ENCODE data around the gene LRPAP1. TPM values are rescaled to one million over a fixed set of nuclear protein-coding genes. Genes with fewer than 3 reads are reported as not detected.

The LRPAP1 gene
- total RNA-seq, 1 donor from 2014 or later = 195 TPM

- Histone ChIP-seq H3K9me3 (no peaks in the 10 kb centered on the region), H3K36me3 (peaks cover 82% of the 10 kb centered on the region), H3K27ac (no peak overlapping the region), H3K4me3 (no peak overlapping the region), H3K27me3 (no peaks in the 10 kb centered on the region), H3K4me1 (no peaks in the 10 kb centered on the region)
- no peak for TF ChIP-seq CTCF (IDR thresholded peaks at IDR 0.05)
- intact Hi-C loops (cut with DNase I) = no loop called here
- ATAC-seq = no peak
- DNase-seq = peak; percentile 58
Observed at GRCh38 chr4:3521621-3522325, 10.4 kb downstream of the LRPAP1 start.

GRCh38 chr4:3520796-3521600, 11.2 kb downstream of the LRPAP1 start:
- DNase-seq = no peak
- Histone ChIP-seq H3K36me3 (peaks cover 87% of the 10 kb centered on the region), H3K4me1 (no peaks in the 10 kb centered on the region), H3K27ac (no peak overlapping the region), H3K27me3 (no peaks in the 10 kb centered on the region), H3K4me3 (no peak overlapping the region), H3K9me3 (no peaks in the 10 kb centered on the region)
- intact Hi-C loops (cut with DNase I) = no loop called here
- no peak for ATAC-seq
- no peak for TF ChIP-seq CTCF (IDR thresholded peaks at IDR 0.05)

GRCh38 chr4:3520276-3520675, 11.9 kb downstream of the LRPAP1 start:
- Histone ChIP-seq H3K27me3 (no peaks in the 10 kb centered on the region), H3K4me3 (no peak overlapping the region), H3K4me1 (no peaks in the 10 kb centered on the region), H3K36me3 (peaks cover 93% of the 10 kb centered on the region), H3K27ac (no peak overlapping the region), H3K9me3 (no peaks in the 10 kb centered on the region)
- DNase-seq (no peak), ATAC-seq (no peak)
- TF ChIP-seq CTCF (IDR thresholded peaks at IDR 0.05) = no peak
- intact Hi-C loops (cut with DNase I) = no loop called here

GRCh38 chr4:3519468-3520264, 12.6 kb downstream of the LRPAP1 start:
- no peak for TF ChIP-seq CTCF (IDR thresholded peaks at IDR 0.05)
- H3K27ac ChIP-seq = no peak overlapping the region
- DNase-seq (no peak), ATAC-seq (no peak)
- no peak overlapping the region for H3K4me3 ChIP-seq
- no peaks in the 10 kb centered on the region for H3K9me3 ChIP-seq
- H3K4me1 ChIP-seq = no peaks in the 10 kb centered on the region
- H3K36me3 ChIP-seq = peaks cover 94% of the 10 kb centered on the region
- intact Hi-C loops (cut with DNase I) = no loop called here
- H3K27me3 ChIP-seq = no peaks in the 10 kb centered on the region

- no peak for DNase-seq
- H3K9me3 ChIP-seq = no peaks in the 10 kb centered on the region
- intact Hi-C loops (cut with DNase I) = no loop called here
Observed at GRCh38 chr4:3518941-3519340, 13.3 kb downstream of the LRPAP1 start.

More at GRCh38 chr4:3518941-3519340, 13.3 kb downstream of the LRPAP1 start:
- TF ChIP-seq CTCF (IDR thresholded peaks at IDR 0.05) = no peak
- Histone ChIP-seq H3K27ac (no peak overlapping the region), H3K4me1 (no peaks in the 10 kb centered on the region), H3K27me3 (no peaks in the 10 kb centered on the region), H3K36me3 (peaks cover 94% of the 10 kb centered on the region), H3K4me3 (no peak overlapping the region)
- ATAC-seq = no peak
